Endothelial cell (in vitro differentiated cells): ENCODE data around the gene ASAH2B. TPM values are rescaled to one million over a fixed set of nuclear protein-coding genes. Genes with fewer than 3 reads are reported as not detected.
A peak's percentile ranks its signal among the peaks of the same experiment; 100 is the strongest.
"Not testable (repeated sequence)": the region's sequence is repeated elsewhere in the genome, so short reads cannot be mapped to it uniquely, and the experiment has no call there.

Experiments
- DNase-seq: peaks from one replicate; pipeline ENCODE4 v3.0.0; 2021; ENCODE audit warnings: low spot score
- H3K27ac Mint-ChIP-seq: one replicate; pipeline ENCODE4 v1.8.0; 2021; ENCODE audit warnings: mixed read lengths, inconsistent platforms; ENCODE audit not compliant: unreplicated experiment
- H3K27me3 Mint-ChIP-seq: one replicate; pipeline ENCODE4 v1.8.0; 2021; ENCODE audit warnings: mild to moderate bottlenecking, moderate library complexity, mixed read lengths, inconsistent platforms; ENCODE audit not compliant: unreplicated experiment
- H3K36me3 Mint-ChIP-seq: one replicate; pipeline ENCODE4 v1.8.0; 2021; ENCODE audit warnings: mild to moderate bottlenecking, low read depth, mixed read lengths, inconsistent platforms; ENCODE audit not compliant: unreplicated experiment
- H3K4me1 Mint-ChIP-seq: one replicate; pipeline ENCODE4 v1.8.0; 2021; ENCODE audit warnings: mild to moderate bottlenecking, mixed read lengths, inconsistent platforms; ENCODE audit not compliant: unreplicated experiment
- H3K4me3 Mint-ChIP-seq: one replicate; pipeline ENCODE4 v1.8.0; 2021; ENCODE audit warnings: mild to moderate bottlenecking, mixed read lengths, inconsistent platforms; ENCODE audit not compliant: unreplicated experiment
- H3K9me3 Mint-ChIP-seq: one replicate; pipeline ENCODE4 v1.8.0; 2021; ENCODE audit warnings: mixed read lengths, inconsistent platforms; ENCODE audit not compliant: unreplicated experiment
- CTCF ChIP-seq: fragments of 200-600 bp; sonication (generic); IDR thresholded peaks from one replicate; pipeline ENCODE4 v1.5.0; 2021; ENCODE audit warnings: antibody characterized with exemption; ENCODE audit not compliant: unreplicated experiment
- long read RNA-seq: library from polyadenylated mRNA; unstranded; transcript quantifications from one replicate; pipeline ENCODE4 v2.0.0, GENCODE V29; 2020; ENCODE audit not compliant: unreplicated experiment
- total RNA-seq: library from RNA; stranded (reverse); fragmentation: NEBNext Ultra II Directional; extraction: Animal tissue kit (Norgen Biotek cat#: 25700); gene quantifications from one replicate; pipeline ENCODE4 v1.2.1, GENCODE V29; 2021; ENCODE audit not compliant: unreplicated experiment

Gene ASAH2B
- 5.7 TPM for total RNA-seq
- long read RNA-seq, partial matches to known transcripts = 0 of 2 reads
- long read RNA-seq, other reads (novel, unspliced or antisense) = 1 of 2 reads

GRCh38 chr10:50739618-50740292, at the start of gene ASAH2B:
Gene ASAH2B, plus strand, starts transcription at chr10:50739936. Its CDS starts 5,195 bp downstream, at chr10:50745131.
- DNase-seq = peak; percentile 78
- H3K4me1 Mint-ChIP-seq = peaks cover 24% of the 10 kb centered on the region

GRCh38 chr10:50697819-50698218, 41.9 kb upstream of the ASAH2B start:
- H3K36me3 Mint-ChIP-seq, H3K4me3 Mint-ChIP-seq, DNase-seq, H3K27me3 Mint-ChIP-seq, H3K4me1 Mint-ChIP-seq, H3K9me3 Mint-ChIP-seq, H3K27ac Mint-ChIP-seq: not testable (repeated sequence)

More at GRCh38 chr10:50739618-50740292, at the start of gene ASAH2B:
- Mint-ChIP-seq H3K36me3 (no peaks in the 10 kb centered on the region), H3K4me3 (peak within 1 kb of the TSS; percentile 96), H3K9me3 (no peaks in the 10 kb centered on the region), H3K27me3 (peaks cover 8% of the 10 kb centered on the region), H3K27ac (peak within 1 kb of the TSS; percentile 99)
- TF ChIP-seq CTCF = no peak

- not testable (repeated sequence) for H3K27ac Mint-ChIP-seq, H3K27me3 Mint-ChIP-seq, H3K9me3 Mint-ChIP-seq, H3K4me3 Mint-ChIP-seq, H3K4me1 Mint-ChIP-seq, DNase-seq, H3K36me3 Mint-ChIP-seq
Measured at GRCh38 chr10:50701947-50702346, 37.8 kb upstream of the ASAH2B start.

- not testable (repeated sequence) for H3K27me3 Mint-ChIP-seq, DNase-seq, H3K4me3 Mint-ChIP-seq, H3K36me3 Mint-ChIP-seq, H3K27ac Mint-ChIP-seq, H3K9me3 Mint-ChIP-seq, H3K4me1 Mint-ChIP-seq
Measured at GRCh38 chr10:50702997-50703396, 36.7 kb upstream of the ASAH2B start.

- not testable (repeated sequence) for H3K4me3 Mint-ChIP-seq, DNase-seq, H3K27ac Mint-ChIP-seq, H3K4me1 Mint-ChIP-seq, H3K9me3 Mint-ChIP-seq, H3K27me3 Mint-ChIP-seq, H3K36me3 Mint-ChIP-seq
Measured at GRCh38 chr10:50704436-50705079, 35.2 kb upstream of the ASAH2B start.

GRCh38 chr10:50706006-50706405, 33.7 kb upstream of the ASAH2B start:
- H3K4me3 Mint-ChIP-seq, H3K27me3 Mint-ChIP-seq, H3K4me1 Mint-ChIP-seq, H3K36me3 Mint-ChIP-seq, H3K9me3 Mint-ChIP-seq, DNase-seq, H3K27ac Mint-ChIP-seq: not testable (repeated sequence)

- H3K36me3 Mint-ChIP-seq, H3K4me3 Mint-ChIP-seq, H3K27ac Mint-ChIP-seq, H3K9me3 Mint-ChIP-seq, H3K27me3 Mint-ChIP-seq, DNase-seq, H3K4me1 Mint-ChIP-seq: not testable (repeated sequence)
Measured at GRCh38 chr10:50710241-50710640, 29.5 kb upstream of the ASAH2B start.

GRCh38 chr10:50723812-50724211, 15.9 kb upstream of the ASAH2B start:
- not testable (repeated sequence) for H3K27ac Mint-ChIP-seq, H3K4me1 Mint-ChIP-seq, DNase-seq, H3K27me3 Mint-ChIP-seq, H3K4me3 Mint-ChIP-seq, H3K36me3 Mint-ChIP-seq, H3K9me3 Mint-ChIP-seq

GRCh38 chr10:50728112-50728511, 11.6 kb upstream of the ASAH2B start:
- H3K4me3 Mint-ChIP-seq, H3K4me1 Mint-ChIP-seq, DNase-seq, H3K27me3 Mint-ChIP-seq, H3K27ac Mint-ChIP-seq, H3K9me3 Mint-ChIP-seq, H3K36me3 Mint-ChIP-seq: not testable (repeated sequence)

- not testable (repeated sequence) for H3K36me3 Mint-ChIP-seq, H3K27me3 Mint-ChIP-seq, H3K9me3 Mint-ChIP-seq, DNase-seq
- Mint-ChIP-seq H3K27ac (peak overlapping the region; percentile 99), H3K4me3 (peak overlapping the region; percentile 96), H3K4me1 (peaks cover 24% of the 10 kb centered on the region)
Measured at GRCh38 chr10:50738987-50739617, 634 bp upstream of the ASAH2B start.
